Stimulated activated CD8-positive, alpha-beta memory T cell treated with anti-CD3 and anti-CD28 coated beads, Interleukin-7, amount 100 ng/mL, for 48 hours (primary cell): ENCODE results near the gene TTC1.
"Not testable (repeated sequence)": the region's sequence is repeated elsewhere in the genome, so short reads cannot be mapped to it uniquely, and the experiment has no call there.

ENCODE experiments used
- DNase-seq, 2 donors: peaks; one replicate each; pipeline ENCODE4 v3.0.0-alpha.2; 2020; ENCODE audit warnings: low read depth in 1 of 2; ENCODE audit errors: extremely low read depth in 1 of 2

Gene TTC1

GRCh38 chr5:160039810-160040470 lies 31.0 kb downstream of the TTC1 start:
- DNase-seq, result no peak

GRCh38 chr5:160040471-160040835 lies 31.5 kb downstream of the TTC1 start:
- DNase-seq, result no peak

- DNase-seq, result no peak
Measured at GRCh38 chr5:160042671-160043070, 33.7 kb downstream of the TTC1 start.

- DNase-seq, result no peak
Measured at GRCh38 chr5:160044391-160044804, 35.5 kb downstream of the TTC1 start.

- DNase-seq, result no peak
Measured at GRCh38 chr5:160044967-160045366, 36.0 kb downstream of the TTC1 start.

GRCh38 chr5:160047423-160047822 lies 38.5 kb downstream of the TTC1 start:
- DNase-seq, result no peak

GRCh38 chr5:160048131-160048530 lies 39.2 kb downstream of the TTC1 start:
- DNase-seq, result no peak

- DNase-seq, result no peak
Measured at GRCh38 chr5:160049099-160049498, 40.2 kb downstream of the TTC1 start.

GRCh38 chr5:160054047-160054446 lies 45.1 kb downstream of the TTC1 start:
- DNase-seq, result no peak

- no peak for DNase-seq
Measured at GRCh38 chr5:160054831-160055230, 45.9 kb downstream of the TTC1 start.

- DNase-seq, result no peak
Measured at GRCh38 chr5:160057256-160057655, 48.3 kb downstream of the TTC1 start.

GRCh38 chr5:160060001-160060400 lies 51.1 kb downstream of the TTC1 start:
- DNase-seq, result no peak

- DNase-seq, result no peak
Measured at GRCh38 chr5:160061770-160062169, 52.8 kb downstream of the TTC1 start.

GRCh38 chr5:160064417-160064810 lies 55.5 kb downstream of the TTC1 start:
- DNase-seq, result no peak

GRCh38 chr5:160064995-160065614 lies 56.2 kb downstream of the TTC1 start:
- no peak for DNase-seq

- not testable (repeated sequence) for DNase-seq
Measured at GRCh38 chr5:160069120-160069519, 60.2 kb downstream of the TTC1 start.

- DNase-seq, result no peak
Measured at GRCh38 chr5:160071516-160071915, 62.6 kb downstream of the TTC1 start.

GRCh38 chr5:160071916-160072315 lies 63.0 kb downstream of the TTC1 start:
- DNase-seq, result no peak

- DNase-seq, result no peak
Measured at GRCh38 chr5:160075073-160075472, 66.1 kb downstream of the TTC1 start.

- no peak for DNase-seq
Measured at GRCh38 chr5:160076997-160077396, 68.1 kb downstream of the TTC1 start.

GRCh38 chr5:160079753-160080152 lies 70.8 kb downstream of the TTC1 start:
- DNase-seq, result no peak

GRCh38 chr5:160081495-160081894 lies 72.6 kb downstream of the TTC1 start:
- no peak for DNase-seq
